HFFc6 (cell line): ENCODE measurements around the gene RBM19. TPM values are rescaled to one million over a fixed set of nuclear protein-coding genes. Genes with fewer than 3 reads are reported as not detected.

Source experiments
- DNase-seq: peaks from one replicate; pipeline ENCODE4 v3.0.0-alpha.2; 2018
- H3K27ac Mint-ChIP-seq: 2 replicates; pipeline ENCODE4 v1.8.0; 2020; ENCODE audit warnings: mild to moderate bottlenecking, mixed read lengths
- H3K27me3 Mint-ChIP-seq: 2 replicates; pipeline ENCODE4 v1.8.0; 2021; ENCODE audit warnings: mild to moderate bottlenecking, moderate library complexity, mixed read lengths; ENCODE audit not compliant: insufficient read depth
- H3K36me3 Mint-ChIP-seq: 2 replicates; pipeline ENCODE4 v1.8.0; 2021; ENCODE audit warnings: low read depth, mixed read lengths
- H3K4me1 Mint-ChIP-seq: 2 replicates; pipeline ENCODE4 v1.8.0; 2020; ENCODE audit warnings: low read depth, mixed read lengths
- H3K4me3 Mint-ChIP-seq: 2 replicates; pipeline ENCODE4 v1.8.0; 2020; ENCODE audit warnings: mild to moderate bottlenecking, moderate library complexity, mixed read lengths
- H3K9me3 Mint-ChIP-seq: 2 replicates; pipeline ENCODE4 v1.8.0; 2020; ENCODE audit warnings: mild to moderate bottlenecking, mixed read lengths
- total RNA-seq, 6 experiments: library from RNA; stranded (reverse); fragmentation: NEBNext Ultra II Directional; extraction: Animal tissue kit (Norgen Biotek cat#: 25700); gene quantifications; 2 replicates in 1 of 6; 3 replicates in 5 of 6; pipeline ENCODE4 v1.2.3, GENCODE V29; 2021
- TF ChIP-seq, protein P1 (sequence below): fragments of 200-600 bp; sonication (generic); IDR thresholded peaks from 2 replicates; pipeline ENCODE4 v1.5.0; 2021; ENCODE audit warnings: antibody characterized with exemption, mild to moderate bottlenecking

Gene RBM19
- total RNA-seq, 6 experiments from 2014 or later = 27.8 to 34.8 (median 29.8) TPM

DNA sequence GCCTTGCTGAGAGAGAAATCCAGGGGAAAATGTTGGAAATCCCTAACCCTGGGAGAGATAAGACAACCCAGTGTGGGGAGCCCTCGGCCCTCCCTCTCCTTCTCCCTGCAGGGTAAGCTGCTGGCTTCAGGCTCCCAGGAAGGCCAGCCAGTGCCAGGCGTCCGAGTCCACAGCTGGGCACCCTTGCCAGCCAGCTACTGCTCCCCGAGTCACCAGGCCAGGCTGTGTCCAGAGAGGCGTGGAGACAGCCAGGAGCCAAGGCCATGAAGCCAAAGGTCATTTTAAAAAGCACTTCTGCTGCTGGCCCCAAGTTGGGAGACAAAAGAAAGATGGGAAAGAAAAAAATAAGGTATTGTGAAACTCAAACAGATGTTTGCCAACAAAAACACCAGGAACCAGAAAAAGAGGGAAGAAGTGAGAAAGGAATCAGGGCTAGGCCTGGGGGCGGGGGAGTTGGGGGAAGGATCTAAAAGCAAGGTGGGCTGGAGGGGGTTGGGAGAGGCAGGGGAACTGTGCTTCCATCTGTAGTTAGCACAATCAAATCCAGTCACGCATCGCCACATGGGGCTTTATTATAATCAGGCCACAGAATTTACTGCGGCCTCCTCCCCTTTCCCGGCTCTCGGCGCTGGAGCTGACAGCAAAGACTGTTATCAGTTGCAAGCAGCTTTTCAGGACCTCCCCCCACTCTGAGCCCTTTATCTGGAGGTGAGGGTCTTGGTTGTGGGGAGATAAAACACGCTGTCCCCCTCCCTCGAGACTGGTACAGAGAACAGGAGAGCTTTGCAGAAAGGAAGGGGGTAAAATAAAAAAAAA lies 33.5 kb downstream of the RBM19 start:
- no peak for DNase-seq
- H3K4me1 Mint-ChIP-seq = no peaks in the 10 kb centered on the region

GRCh38 chr12:113931517-113931916 lies 34.6 kb downstream of the RBM19 start:
- H3K36me3 Mint-ChIP-seq = no peaks in the 10 kb centered on the region; the same call in 1 of the 2 replicates
- DNase-seq = no peak
- TF ChIP-seq, protein P1, sequence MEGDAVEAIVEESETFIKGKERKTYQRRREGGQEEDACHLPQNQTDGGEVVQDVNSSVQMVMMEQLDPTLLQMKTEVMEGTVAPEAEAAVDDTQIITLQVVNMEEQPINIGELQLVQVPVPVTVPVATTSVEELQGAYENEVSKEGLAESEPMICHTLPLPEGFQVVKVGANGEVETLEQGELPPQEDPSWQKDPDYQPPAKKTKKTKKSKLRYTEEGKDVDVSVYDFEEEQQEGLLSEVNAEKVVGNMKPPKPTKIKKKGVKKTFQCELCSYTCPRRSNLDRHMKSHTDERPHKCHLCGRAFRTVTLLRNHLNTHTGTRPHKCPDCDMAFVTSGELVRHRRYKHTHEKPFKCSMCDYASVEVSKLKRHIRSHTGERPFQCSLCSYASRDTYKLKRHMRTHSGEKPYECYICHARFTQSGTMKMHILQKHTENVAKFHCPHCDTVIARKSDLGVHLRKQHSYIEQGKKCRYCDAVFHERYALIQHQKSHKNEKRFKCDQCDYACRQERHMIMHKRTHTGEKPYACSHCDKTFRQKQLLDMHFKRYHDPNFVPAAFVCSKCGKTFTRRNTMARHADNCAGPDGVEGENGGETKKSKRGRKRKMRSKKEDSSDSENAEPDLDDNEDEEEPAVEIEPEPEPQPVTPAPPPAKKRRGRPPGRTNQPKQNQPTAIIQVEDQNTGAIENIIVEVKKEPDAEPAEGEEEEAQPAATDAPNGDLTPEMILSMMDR = no peak
- H3K4me1 Mint-ChIP-seq = no peaks in the 10 kb centered on the region
- H3K4me3 Mint-ChIP-seq = no peak overlapping the region
- H3K27ac Mint-ChIP-seq = no peak overlapping the region
- no peaks in the 10 kb centered on the region; the same call in 1 of the 2 replicates for H3K27me3 Mint-ChIP-seq
- H3K9me3 Mint-ChIP-seq = no peaks in the 10 kb centered on the region

More for the DNA sequence above, 33.5 kb downstream of the RBM19 start:
- H3K4me3 Mint-ChIP-seq = no peak overlapping the region
- TF ChIP-seq, protein P1 = no peak
- H3K36me3 Mint-ChIP-seq = no peaks in the 10 kb centered on the region; the same call in 1 of the 2 replicates
- no peaks in the 10 kb centered on the region for H3K9me3 Mint-ChIP-seq
- H3K27ac Mint-ChIP-seq = no peak overlapping the region
- no peaks in the 10 kb centered on the region; the same call in 1 of the 2 replicates for H3K27me3 Mint-ChIP-seq

DNA sequence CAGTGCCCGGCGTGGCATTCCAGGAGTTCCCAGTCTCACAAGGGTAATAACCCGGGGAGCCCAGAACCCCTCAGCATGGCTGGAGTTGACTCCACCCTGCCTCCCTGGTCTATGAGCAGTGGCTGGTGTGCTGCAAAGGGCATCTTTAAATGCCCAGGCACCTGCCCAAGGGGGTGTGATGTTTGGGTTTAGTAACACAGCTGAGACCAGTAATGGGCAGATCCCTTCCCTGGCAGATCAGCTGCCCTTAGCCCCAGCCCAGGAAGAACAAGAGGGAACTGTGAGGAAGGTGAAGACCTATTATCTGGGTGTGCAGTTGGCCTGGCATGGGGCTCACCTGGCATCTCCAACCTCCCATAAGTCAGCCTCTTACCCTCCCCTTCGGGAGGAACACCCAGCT lies 35.9 kb downstream of the RBM19 start:
- H3K27ac Mint-ChIP-seq = no peak overlapping the region
- H3K9me3 Mint-ChIP-seq = no peaks in the 10 kb centered on the region
- DNase-seq = no peak
- H3K4me3 Mint-ChIP-seq = no peak overlapping the region
- H3K4me1 Mint-ChIP-seq = no peaks in the 10 kb centered on the region
- TF ChIP-seq, protein P1 = no peak
- peaks cover 7% of the 10 kb centered on the region; the same call in 1 of the 2 replicates for H3K36me3 Mint-ChIP-seq
- no peaks in the 10 kb centered on the region for H3K27me3 Mint-ChIP-seq

DNA sequence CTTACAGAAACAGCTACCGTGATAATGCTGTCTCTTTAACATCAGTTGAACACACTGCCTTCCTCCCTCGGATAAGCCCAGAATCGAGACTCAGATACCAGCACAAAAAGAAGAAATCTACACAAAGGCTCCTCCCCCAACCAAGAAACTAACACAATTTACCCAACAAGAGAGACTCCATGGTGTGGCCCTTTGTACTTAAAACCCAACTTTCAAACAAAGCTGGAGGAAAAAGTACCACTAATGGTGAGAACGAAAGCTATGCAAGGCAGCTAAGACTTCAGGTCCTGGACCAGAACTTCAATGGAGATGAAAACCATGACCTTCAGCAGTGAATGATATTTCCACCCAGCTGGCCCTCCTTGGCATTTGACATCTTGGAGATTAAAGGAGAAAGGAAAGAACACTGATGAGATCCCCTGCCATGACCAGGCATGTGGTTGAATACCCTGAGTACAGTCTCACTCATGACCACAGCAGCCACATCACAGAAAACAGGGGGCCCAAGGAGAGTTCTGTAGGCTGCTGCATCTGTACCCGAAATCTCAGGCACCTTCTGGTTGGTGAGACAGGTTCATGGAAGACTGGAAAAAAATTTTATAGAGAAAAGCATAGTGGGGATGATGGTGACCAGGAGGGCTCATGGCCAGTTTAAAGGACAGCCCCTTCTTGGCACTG lies 36.7 kb downstream of the RBM19 start:
- no peak overlapping the region for H3K4me3 Mint-ChIP-seq
- TF ChIP-seq, protein P1 = no peak
- H3K27ac Mint-ChIP-seq = no peak overlapping the region
- no peaks in the 10 kb centered on the region for H3K9me3 Mint-ChIP-seq
- no peaks in the 10 kb centered on the region for H3K27me3 Mint-ChIP-seq
- H3K4me1 Mint-ChIP-seq = no peaks in the 10 kb centered on the region
- no peak for DNase-seq
- H3K36me3 Mint-ChIP-seq = peaks cover 7% of the 10 kb centered on the region; the same call in 1 of the 2 replicates

DNA sequence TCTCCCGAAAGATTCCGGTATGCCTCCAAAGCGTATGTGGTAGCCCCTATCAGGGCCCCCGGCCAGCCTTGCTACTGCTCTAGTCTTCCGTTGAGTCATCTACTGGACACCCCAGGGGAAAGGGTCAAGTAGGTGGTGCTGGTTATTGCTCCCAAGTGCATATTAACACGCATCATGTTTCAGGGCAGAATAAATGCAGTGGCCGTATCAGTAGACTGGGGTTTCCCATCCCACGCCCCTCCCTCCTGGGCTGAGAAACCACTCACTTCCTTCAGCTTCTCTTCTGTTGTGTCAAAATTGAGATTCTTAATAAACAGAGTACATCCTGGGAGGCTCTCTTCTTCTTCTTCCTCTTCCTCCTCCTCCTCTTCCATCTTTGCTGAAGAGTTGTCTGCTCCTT lies 39.3 kb downstream of the RBM19 start:
- H3K27ac Mint-ChIP-seq = no peak overlapping the region
- no peaks in the 10 kb centered on the region for H3K27me3 Mint-ChIP-seq

More for the DNA sequence above, 39.3 kb downstream of the RBM19 start:
- no peak overlapping the region for H3K4me3 Mint-ChIP-seq
- 0 out of 2 replicates have a peak, but pooled peaks cover 7% of the 10 kb centered on the region for H3K36me3 Mint-ChIP-seq
- TF ChIP-seq, protein P1 = no peak
- H3K4me1 Mint-ChIP-seq = no peaks in the 10 kb centered on the region
- DNase-seq = no peak
- no peaks in the 10 kb centered on the region for H3K9me3 Mint-ChIP-seq
